H1 (cell line): ENCODE measurements around the gene CDK5. TPM values are rescaled to one million over a fixed set of nuclear protein-coding genes. Genes with fewer than 3 reads are reported as not detected.

Experiments used
- EGR1 ChIP-seq: IDR thresholded peaks from 2 replicates; pipeline ENCODE4 v1.6.1; 2011; ENCODE audit warnings: low read depth, low read length, borderline replicate concordance
- HDAC6 ChIP-seq: IDR thresholded peaks from one replicate; pipeline ENCODE4 v1.7.1; 2012; ENCODE audit warnings: low read depth, mild to moderate bottlenecking, inconsistent platforms, low read length, moderate library complexity
- MAFK ChIP-seq: IDR thresholded peaks from 2 replicates; pipeline ENCODE4 v1.6.1; 2012; ENCODE audit warnings: low read depth, mild to moderate bottlenecking, improper control_type of control experiment, low read length
- RAD21 ChIP-seq, 2 experiments: IDR thresholded peaks in 1 of 2; conservative IDR thresholded peaks in 1 of 2; 2 replicates each; pipeline ENCODE4 v1.6.1; 2011; ENCODE audit warnings: low read depth in 2 of 2, low read length in 2 of 2, improper control_type of control experiment in 1 of 2, inconsistent platforms in 1 of 2, mild to moderate bottlenecking in 1 of 2, moderate library complexity in 1 of 2
- SP4 ChIP-seq: IDR thresholded peaks from 2 replicates; pipeline ENCODE4 v1.6.1; 2012; ENCODE audit warnings: low read length, inconsistent platforms
- TAF1 ChIP-seq: IDR thresholded peaks from 2 replicates; pipeline ENCODE4 v1.6.1; 2011; ENCODE audit warnings: mild to moderate bottlenecking, low read depth, low read length
- ZNF274 ChIP-seq: IDR thresholded peaks from 2 replicates; pipeline ENCODE4 v1.7.0; 2012; ENCODE audit warnings: low read length, borderline replicate concordance; ENCODE audit errors: extremely low read depth
- polyA plus RNA-seq, 7 experiments: library from polyadenylated mRNA; depleted of rRNA in 3 of 7; stranded (reverse) in 5 of 7; unstranded in 2 of 7; fragments of >200 nt in 5 of 7; fragments of 200-250 nt in 2 of 7; gene quantifications; 1 replicate in 5 of 7; 2 replicates in 1 of 7; 4 replicates in 1 of 7; pipeline versions ENCODE4 v1.2.1 to v1.2.3, GENCODE V29; 2011 to 2013; ENCODE audit warnings: missing spikeins in 2 of 7, mixed read lengths in 2 of 7
- total RNA-seq: library from RNA; stranded (reverse); fragmentation: NEBNext Ultra II Directional; extraction: Animal tissue kit (Norgen Biotek cat#: 25700); gene quantifications from 2 replicates; pipeline ENCODE4 v1.2.1, GENCODE V29; 2021
- TF ChIP-seq, protein P1 (sequence below), 3 experiments: IDR thresholded peaks; 1 replicate in 2 of 3; 2 replicates in 1 of 3; pipeline versions ENCODE4 v1.5.1 to v1.6.1; 2011; ENCODE audit warnings: low read length in 3 of 3, mild to moderate bottlenecking in 3 of 3, inconsistent platforms in 2 of 3, low read depth in 1 of 3, moderate library complexity in 1 of 3; ENCODE audit not compliant: insufficient read depth in 1 of 3; ENCODE audit errors: control extremely low read depth in 1 of 3
- TF ChIP-seq, protein P2 (sequence below): IDR thresholded peaks from 2 replicates; pipeline ENCODE4 v1.6.1; 2012; ENCODE audit warnings: low read length, inconsistent platforms

Gene CDK5
- total and polyA plus RNA-seq, 2 of the 8 experiments (the other 6 are each of a cell fraction or from before 2014, with no cell fraction given), result 22.8 to 37.2 TPM

DNA sequence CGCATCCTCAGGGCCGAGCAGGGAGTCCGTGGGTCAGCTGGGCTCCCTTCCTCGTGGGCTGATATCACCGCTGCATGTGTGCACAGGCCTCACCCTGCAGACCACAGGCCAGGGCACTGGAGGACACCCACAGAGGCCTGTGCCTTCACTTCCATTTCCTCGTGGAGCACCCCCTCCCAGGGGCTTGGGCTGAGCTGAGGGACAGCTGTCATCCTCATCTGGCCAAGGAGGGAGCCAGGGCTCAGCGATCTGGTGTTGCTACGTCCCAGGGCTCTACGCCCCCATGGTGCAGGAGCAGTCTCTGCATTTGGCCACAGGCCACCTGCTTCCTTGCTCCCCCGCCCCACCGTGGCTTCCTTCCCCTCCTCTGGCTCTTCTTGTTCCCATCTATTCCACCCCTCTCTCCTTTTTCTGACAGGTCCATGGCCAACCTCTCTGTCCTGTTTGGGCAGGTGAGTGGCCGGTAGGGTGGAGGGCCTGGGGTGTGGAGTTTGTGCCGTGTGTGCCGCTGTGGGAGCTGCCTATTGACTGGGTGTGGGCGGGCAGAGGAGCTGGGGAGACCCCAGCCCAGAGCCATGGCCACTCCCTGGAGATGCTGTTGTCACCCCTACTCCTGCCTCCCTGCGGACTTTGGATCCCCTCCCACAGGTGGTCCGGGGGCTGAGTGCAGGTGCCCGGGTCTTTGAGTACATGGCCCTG is 17.7 kb downstream of the CDK5 start (continued):
- TF ChIP-seq, protein P1, sequence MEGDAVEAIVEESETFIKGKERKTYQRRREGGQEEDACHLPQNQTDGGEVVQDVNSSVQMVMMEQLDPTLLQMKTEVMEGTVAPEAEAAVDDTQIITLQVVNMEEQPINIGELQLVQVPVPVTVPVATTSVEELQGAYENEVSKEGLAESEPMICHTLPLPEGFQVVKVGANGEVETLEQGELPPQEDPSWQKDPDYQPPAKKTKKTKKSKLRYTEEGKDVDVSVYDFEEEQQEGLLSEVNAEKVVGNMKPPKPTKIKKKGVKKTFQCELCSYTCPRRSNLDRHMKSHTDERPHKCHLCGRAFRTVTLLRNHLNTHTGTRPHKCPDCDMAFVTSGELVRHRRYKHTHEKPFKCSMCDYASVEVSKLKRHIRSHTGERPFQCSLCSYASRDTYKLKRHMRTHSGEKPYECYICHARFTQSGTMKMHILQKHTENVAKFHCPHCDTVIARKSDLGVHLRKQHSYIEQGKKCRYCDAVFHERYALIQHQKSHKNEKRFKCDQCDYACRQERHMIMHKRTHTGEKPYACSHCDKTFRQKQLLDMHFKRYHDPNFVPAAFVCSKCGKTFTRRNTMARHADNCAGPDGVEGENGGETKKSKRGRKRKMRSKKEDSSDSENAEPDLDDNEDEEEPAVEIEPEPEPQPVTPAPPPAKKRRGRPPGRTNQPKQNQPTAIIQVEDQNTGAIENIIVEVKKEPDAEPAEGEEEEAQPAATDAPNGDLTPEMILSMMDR (IDR thresholded peaks at IDR 0.05; ENCODE audit: control extremely low read depth in 1 of 3, insufficient read depth in 1 of 3, low read depth in 1 of 3, low read length in 3 of 3), result no peak
- TF ChIP-seq MAFK (no peak), ZNF274 (no peak), EGR1 (no peak), SP4 (no peak), TAF1 (no peak), RAD21 (IDR thresholded peaks at IDR 0.05 in 1 of 2, conservative IDR thresholded peaks at IDR 0.05 in 1 of 2; ENCODE audit: low read depth in 2 of 2, low read length in 2 of 2) (no peak), HDAC6 (no peak)
- TF ChIP-seq, protein P2, sequence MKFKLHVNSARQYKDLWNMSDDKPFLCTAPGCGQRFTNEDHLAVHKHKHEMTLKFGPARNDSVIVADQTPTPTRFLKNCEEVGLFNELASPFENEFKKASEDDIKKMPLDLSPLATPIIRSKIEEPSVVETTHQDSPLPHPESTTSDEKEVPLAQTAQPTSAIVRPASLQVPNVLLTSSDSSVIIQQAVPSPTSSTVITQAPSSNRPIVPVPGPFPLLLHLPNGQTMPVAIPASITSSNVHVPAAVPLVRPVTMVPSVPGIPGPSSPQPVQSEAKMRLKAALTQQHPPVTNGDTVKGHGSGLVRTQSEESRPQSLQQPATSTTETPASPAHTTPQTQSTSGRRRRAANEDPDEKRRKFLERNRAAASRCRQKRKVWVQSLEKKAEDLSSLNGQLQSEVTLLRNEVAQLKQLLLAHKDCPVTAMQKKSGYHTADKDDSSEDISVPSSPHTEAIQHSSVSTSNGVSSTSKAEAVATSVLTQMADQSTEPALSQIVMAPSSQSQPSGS, result no peak
